DMS114 treated with DMSO at 0.1 percent for 48 hours (cell line): ENCODE measurements around the gene UQCR11.

ENCODE experiments used
- DNase-seq: peaks from one replicate; lab custom pipeline; 2025; ENCODE audit not compliant: unreplicated experiment; lab: John Stamatoyannopoulos, UW

UQCR11 gene

DNA sequence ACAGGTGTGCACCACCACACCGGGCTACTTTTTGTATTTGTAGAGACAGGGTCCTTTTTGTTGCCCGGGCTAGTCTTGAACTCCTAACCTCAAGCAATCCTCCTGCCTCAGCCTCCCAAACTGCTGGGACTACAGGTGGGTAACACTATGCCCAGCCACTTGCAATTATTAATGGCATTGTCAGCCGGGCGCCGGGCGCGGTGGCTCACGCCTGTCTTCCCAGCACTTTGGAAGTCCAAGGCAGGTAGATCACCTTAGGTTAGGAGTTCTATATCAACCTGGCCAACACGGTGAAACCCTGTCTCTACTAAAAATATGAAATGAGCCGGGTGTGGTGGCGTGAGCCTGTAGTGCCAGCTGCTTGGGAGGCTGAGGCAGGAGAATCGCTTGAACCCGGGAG, 34.4 kb downstream of the UQCR11 start:
- DNase-seq, result no peak

DNA sequence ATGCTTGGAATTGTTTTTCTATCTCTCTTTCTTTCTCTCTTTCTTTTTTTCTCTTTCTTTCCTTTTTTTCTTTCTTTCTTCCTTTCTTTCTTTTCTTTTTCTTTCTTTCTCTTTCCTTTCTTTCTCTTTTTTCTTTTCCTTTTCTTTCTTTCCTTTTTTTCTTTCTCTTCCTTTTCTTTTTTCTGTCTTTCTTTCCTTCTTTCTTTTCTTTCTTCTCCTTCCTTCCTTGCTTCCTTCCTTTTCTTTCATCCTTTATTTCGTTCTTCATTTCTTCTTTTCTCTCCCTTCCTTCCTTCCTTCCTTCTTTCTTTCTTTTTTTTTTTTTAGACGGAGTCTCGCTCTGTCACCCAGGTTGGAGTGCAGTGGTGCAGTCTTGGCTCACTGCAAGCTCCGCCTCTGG, 35.3 kb downstream of the UQCR11 start:
- DNase-seq, result no peak

DNA sequence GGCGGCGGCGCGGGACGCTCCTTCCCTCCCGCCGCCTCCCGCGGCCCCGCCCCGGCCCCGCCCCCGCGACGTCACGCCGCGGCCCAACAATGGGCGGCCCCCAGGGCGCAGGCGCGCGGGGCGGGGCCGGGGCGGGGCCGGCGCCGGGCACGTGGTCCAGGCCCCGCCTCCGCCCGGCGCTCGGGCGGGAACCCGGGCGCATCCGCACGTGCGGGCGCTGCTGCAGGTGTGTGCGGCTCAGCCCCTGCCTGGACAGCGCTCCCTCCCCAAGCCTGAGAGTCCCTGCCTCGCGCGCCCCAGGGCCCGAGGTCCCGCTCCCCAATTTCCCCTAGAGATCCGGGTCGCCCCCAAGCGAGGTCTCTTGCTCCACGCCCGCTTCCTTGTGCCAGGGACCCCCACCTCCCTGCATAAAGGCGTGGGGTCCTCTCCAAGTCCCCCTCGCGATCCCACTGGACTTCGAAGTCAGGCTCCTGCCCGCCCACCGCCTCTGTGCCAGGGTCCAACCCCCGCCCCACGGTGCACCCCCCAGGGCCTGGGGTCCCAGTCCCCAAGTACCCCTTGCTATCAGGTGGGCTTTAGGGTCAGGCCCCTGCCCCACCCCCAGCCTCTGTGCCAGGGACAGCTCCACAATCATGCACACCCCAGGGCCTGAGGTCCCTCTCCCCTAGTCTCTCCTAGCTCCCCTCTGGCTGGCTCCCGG, 36.8 kb downstream of the UQCR11 start, which contains the start of gene MEX3D:
Gene MEX3D, minus strand, starts transcription at position 6 of the 700 bp plus-strand sequence. CDS start 267 bp downstream, outside the sequence.
- no peak for DNase-seq

DNA sequence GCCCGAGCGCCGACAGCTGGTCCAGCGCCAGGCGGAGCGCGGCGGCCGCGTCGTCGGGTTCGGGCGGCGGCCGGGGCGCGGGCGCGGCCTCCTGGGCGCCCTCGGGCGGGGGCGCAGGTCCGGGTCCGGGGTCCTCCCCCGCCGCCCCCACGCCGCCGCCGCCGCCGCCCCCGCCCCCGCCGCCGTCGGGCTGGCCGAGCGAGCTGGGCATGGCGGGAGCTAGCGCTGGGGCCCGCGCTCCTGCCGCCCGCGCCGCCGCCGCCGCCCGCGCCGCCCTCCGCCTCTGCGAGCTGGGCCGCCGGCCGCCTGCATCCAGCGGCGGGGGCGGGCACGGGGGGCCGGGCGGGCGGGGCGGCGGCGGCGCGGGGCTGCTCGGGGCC, 37.4 kb downstream of the UQCR11 start:
- no peak for DNase-seq

DNA sequence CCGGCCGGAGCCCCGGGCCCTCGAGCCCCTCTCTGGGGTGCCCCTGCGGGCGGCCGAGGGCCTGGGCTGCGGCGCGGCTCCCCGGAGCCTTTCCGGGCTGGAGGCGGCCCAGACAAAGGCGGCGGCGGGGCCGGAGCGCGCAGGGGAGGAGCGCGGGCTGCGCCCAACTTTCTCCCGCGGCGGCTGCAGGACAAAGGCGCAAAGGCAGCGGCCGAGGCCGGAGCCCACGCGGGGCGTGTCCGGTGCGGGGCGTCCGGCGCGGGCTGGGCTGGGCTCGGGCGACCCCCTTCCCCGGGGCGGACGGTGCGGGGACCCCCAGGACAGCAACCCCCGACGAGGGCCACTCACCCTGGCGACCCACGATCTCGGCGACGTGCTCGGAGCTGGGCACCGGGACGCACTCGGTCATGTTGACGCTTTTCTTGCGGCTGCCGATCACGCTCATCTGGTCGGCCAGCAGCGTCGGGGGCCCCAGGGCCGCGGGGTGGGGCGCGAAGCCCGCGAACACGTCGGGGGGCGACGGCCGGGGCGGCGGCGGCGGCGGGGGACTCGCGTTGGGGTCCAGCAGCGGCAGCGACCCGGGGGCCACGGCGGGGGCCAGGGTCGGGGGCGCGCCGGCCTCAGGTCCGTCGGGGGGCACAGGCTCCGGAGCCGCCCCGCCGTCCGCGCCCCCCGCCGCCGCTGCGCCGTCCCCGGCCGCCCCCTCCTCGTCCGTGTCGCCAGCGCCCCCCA, 38.0 kb downstream of the UQCR11 start:
- no peak for DNase-seq

DNA sequence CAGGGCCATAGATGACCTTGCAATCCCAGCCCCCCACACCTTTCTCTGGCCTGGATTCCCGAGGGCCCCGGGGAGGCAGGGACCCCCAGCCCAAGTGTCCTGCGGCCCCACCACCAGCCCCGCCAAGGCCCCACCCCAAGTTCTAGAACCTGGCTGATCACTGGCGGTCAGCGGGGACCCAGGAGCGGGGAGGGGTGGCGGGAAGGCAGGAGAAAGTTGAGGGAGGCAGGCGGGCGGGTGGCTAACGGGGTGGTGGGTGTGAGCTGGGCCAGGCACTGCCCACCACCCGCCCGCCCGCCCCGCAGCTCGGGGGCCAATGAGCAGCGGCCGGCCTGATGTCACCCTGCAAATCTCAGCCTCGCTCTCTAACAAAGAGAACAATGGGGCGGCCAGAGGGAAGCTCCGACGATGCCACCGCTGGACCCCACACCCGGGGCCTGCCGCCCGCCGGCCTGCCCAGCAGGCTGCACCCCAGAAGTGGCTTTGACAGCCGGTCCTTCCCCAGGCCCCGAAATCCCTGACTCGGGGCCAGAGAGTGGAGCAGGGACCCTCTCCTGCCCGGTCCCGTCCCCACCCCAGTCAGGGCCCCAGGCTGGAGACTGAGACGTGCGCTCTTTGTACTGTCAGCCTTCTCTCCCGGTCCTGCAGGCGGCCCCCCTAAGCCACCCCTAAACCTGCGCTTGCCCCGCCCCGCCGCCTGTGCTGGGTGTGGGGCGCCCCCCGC, 38.7 kb downstream of the UQCR11 start:
- peak; percentile 38 for DNase-seq

DNA sequence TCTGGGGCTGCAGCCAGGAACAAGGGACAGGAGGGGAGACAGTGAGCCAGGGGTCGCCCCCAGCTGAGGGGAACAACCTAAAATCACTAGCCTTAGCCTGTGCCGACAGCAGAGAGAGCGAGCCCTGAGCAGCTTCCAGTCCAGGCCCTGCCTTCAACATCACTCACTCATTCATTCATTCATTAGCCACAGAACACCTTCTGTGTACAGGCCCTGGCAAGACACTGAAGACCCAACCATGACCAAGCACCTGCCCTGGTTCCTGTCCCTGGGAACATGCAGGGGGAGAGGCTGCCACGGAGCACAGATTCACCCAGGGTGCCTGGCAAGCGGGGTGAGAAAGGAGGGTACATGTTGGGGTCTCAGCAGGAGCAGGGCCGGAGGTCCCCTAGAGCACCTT, 42.0 kb downstream of the UQCR11 start:
- DNase-seq, result no peak

DNA sequence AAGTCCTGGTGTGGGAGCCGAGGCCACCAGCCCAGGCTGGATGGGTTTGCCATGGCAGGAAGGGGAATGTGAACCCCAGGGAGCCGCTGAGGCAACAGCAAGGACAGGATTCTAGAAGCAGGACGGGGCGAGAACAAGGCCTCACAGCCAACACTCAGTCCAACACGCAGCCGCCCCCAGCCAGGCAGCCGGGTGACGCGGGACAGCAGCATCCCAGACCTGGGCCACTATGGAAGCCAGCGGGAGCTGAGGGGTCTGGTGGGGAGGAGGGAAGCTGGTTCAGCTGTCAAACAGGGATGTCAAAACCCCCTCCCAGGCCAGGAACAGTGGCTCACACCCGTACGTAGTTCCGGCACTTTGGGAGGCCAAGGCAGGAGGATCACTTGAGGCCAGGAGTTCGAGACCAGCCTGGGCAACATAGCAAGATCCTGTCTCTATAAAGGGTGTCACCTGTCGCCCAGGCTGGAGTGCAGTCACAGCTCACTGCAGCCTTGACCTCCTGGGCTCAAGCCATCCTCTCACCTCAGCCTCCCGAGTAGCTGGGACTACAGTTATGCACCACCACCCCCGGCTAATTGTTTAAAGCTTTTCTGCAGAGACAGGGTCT, 43.9 kb downstream of the UQCR11 start:
- DNase-seq, result no peak

DNA sequence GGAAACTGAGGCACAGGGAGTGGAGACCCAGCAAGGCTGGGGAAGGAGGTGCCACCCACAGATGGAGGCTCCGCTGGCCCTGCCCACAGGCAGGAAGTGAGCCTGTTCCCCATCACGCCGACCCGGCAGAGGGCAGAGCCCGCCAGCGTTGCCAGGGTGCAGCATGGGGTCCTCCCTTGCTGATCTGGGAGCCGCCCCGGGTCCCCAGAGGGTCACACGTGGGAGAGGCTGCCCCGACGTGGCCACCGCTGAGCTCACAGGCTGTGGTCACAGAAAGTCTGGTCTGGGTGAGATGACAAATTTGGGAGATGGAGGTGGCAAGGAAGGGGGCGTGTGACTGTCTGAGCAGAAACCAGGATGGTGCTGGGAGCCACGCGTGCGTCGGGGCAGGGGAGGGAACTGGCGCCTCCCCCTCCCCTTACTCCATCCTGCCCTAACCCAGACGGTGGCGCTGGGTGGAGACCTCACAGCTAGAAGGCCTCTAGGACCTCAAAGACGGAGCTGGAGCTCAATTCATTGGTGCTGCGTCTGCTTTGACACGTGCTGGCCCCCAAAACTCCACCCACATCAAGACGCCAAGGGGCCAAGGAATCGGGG, 44.9 kb downstream of the UQCR11 start:
- DNase-seq, result no peak

DNA sequence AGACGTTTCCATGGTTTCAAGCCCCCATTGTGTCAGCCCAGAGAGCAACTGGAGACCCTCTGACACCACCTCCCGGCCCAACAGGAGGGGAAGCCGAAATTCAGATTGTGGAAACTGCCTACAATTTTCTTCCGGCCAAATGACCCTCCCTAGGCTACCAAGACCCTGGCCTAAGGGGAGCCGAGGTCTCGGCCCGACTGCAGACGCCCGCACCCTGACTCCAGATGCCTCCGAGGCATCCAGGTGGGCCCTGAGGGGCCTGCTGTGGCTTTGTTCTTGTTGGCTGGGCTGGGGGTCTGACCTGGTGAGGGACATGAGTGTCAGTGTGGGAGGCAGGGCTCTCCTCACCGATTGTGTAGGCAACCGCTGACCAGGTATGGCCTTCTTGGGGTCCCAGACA, 46.7 kb downstream of the UQCR11 start:
- DNase-seq, result no peak

DNA sequence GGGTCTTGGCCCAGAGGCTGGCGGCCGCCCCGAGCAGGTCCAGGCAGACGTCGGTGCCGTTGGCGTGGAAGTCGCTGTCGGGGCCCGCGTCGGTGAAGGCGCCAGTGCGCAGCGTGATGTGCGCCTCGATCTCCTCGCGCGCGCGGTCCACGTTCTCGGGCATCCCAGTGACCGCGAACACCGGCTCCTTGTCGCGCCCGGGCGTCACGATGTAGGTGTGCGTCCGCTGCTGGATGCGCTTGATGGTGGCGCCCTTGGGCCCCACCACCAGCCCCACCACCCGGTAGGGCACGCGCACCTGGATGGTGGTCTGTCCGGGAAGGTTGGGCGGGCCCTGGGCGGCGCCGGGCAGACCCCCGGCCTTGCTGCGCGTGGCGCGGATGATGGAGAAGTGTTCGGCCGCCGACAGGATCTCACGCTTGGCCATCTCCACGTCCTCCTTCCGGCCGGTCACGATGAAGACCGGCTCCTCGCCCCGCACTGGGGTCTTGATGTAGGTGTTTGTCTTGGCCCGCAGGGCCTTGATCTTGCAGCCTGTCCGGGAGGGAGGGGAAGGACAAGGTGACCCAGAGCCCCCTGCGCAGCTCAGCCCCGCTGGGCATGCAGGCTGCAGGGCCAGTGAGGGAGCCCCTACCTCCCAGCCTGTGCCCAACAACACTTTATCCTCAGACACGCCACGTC, 48.7 kb downstream of the UQCR11 start:
- DNase-seq, result no peak

DNA sequence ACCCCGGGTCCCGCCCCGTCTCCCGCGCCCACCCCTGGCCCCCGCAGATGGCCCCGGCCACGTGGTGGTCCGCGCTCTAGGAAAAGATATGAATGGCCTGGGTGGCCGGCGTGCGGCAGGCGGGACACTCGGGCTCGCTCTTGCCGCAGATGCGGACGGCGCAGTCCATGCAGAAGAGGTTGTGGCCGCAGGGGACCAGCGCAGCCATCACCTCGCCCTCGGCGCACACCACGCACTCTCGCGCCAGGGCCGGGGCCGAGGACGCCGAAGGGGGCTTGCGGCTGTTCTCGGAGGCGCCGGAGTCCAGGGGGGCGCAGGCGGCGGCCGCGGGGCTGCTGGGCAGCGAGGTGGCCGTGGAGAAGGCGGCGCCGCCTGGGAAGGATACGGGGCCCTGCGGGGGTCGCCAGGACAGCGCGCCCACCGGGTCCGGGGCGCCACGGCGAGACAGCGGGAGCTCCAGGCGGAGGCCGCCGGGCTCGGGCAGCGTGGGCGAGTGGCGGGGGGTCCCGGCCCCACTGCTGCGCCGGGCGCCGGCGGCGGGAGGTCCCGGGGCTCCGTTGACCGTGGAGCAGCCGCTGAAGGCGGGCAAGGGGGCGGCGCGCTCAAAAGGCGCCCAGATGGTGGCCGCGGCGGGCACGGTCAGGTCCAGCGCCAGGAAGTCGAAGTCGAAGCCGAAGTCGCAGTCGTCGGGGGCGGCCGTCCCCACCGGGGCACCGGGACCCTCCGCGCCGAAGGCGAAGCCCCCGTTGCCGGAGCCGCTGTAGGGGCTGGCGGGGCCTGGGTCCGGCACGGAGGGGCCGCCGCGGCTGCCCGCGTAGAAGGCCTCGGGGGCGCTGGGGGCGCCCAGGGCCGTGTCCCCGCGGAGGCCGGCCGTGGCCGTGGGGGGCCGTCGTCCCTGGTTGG, 49.5 kb downstream of the UQCR11 start:
- DNase-seq, result no peak

DNA sequence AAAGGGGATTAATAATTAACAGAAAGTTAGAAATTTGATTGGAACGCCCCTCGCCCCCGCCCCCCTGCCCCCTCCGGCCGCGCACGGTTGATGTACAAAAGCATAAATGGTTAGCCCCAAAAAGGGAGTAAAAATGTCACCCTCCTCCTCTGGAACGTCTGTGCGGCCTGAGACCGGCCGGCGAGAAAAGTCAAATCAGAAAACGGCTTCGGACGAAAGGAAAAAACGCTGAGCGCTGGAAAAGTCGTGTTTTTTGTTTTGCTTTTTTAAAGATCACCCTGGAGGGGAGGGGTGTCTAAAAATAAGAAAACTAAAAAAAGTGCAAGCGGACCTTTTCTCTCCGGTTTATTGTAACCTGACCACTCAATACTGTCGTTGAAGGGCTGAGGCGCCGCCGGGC, 50.3 kb downstream of the UQCR11 start:
- DNase-seq, result no peak

DNA sequence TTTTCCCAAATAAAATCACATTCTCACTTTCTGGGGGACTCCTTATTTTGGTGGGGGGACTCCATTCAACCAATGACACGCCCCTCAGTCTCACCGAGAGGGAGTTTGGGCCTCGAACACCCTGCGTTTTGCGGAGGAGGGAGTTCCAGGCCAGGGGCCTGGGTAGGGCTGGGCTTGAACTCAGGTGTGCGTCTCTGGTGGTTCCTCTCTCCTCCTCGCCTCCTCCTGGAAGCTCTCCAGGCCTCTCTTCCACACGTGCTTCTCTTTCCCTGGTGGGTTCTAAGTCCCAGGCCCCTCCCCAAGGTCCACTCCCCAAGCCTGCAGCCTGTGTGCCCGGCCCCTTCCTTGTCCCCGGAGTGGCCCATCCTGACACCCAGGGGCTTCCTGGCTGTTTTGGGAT, 51.8 kb downstream of the UQCR11 start:
- DNase-seq, result no peak

DNA sequence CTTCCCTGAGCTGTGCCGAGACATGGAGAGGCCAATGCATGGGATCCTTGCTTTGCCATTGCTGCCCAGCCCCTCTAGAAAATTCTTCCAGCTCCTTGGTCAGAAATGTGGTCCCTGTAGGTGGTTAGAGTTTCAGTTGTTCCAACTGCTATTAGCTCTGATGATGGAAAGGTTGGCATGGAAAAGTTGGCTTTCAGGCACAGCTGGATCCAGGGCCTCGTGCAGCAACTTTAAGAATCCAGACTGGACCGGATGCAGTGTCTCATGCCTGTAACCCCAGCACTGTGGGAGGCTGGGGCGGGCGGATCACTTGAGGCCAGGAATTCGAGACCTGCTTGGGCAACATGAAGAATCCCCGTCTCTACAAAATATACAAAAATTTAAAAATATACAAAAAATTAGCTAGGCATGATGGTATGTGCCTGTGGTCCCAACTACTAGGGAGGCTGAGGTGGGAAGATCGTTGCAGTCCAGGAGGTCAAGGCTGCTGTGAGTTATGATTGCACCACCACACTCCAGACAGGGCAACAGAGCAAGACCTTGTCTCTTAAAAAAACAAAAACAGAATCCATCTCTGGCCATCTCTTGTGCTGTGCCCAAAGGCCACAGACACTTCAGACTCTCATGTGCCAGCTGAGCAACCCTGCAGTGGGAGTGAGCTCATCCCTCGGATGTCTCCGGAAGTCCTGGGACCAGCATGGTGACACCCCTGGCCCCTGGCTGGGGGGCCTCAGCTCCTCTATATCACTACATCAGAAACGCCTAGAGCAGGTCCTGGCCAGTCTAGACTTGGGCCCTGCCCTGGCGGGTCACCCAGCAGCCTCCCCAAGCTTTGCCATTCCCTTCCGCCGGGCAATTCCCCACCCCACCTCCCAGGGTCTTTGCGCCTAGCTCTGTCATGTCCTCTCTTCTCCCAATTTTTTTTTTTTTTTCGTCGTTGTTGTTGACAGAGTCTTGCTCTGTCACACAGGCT, 53.9 kb downstream of the UQCR11 start:
- no peak for DNase-seq

DNA sequence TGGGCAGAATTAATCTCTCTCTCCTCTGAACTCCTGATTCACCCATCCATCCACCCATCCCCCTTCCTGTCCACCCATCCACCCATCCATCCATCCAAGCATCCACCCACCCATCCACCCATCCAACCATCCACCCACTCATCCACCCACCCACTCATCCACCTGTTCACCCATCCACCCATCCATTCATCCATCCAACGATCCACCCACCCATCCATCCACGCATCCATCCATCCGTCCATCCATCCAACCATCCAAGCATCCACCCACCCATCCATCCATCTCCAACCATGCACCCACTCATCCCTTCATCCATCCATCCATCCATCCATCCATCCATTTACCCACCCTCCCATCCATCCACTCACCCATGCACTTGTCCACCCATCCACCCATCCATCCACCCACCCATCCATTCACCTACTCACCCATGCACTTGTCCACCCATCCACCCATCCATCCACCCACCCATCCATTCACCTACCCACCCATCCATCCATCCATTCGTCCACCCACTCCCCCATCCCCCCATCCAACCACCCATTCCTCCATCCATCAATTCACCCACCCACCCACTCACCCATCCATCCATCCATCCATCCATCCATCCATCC, 55.8 kb downstream of the UQCR11 start:
- DNase-seq, result no peak
